B cell (primary cell): ENCODE data around the gene RABGAP1L. TPM values are rescaled to one million over a fixed set of nuclear protein-coding genes. Genes with fewer than 3 reads are reported as not detected.

ENCODE experiments used
- ATAC-seq: fragments of 200-7000 bp; cut with Tn5 transposase; one replicate; pipeline ENCODE4 v1.10.0; 2021; ENCODE audit warnings: low read depth, mild to moderate bottlenecking, moderate number of reproducible peaks, moderate library complexity
- CTCF ChIA-PET: fragments of 350-600 bp; sonication (Branson Sonifier 250); formaldehyde crosslinking; loops from one replicate; lab custom pipeline; 2021; ENCODE audit warnings: antibody characterized with exemption, inconsistent platforms; lab: Charles Lee
- POLR2A ChIA-PET: fragments of 350-600 bp; sonication (Branson Sonifier 250); formaldehyde crosslinking; loops from one replicate; lab custom pipeline; 2021; ENCODE audit warnings: antibody characterized with exemption; lab: Charles Lee
- DNase-seq: peaks from one replicate; pipeline ENCODE4 v3.0.0; 2013
- H2AFZ ChIP-seq: 2 replicates; pipeline ENCODE4 v1.6.1; 2012; ENCODE audit warnings: mild to moderate bottlenecking, low read depth, low read length; ENCODE audit not compliant: insufficient read depth, poor library complexity, severe bottlenecking
- H3K27ac ChIP-seq, 2 donors: 1 replicate in 1 of 2; 2 replicates in 1 of 2; pipeline ENCODE4 v1.5.1; 2012 to 2013; ENCODE audit warnings: low read length in 2 of 2, mild to moderate bottlenecking in 2 of 2, moderate library complexity in 1 of 2
- H3K27me3 ChIP-seq, 4 experiments: fragments of 200-600 bp in 1 of 4; sonication (generic) in 1 of 4; replicated peaks in 1 of 4; 1 replicate in 2 of 4; 2 replicates in 2 of 4; pipeline versions ENCODE4 v1.6.1 to v1.7.0; 2013 to 2016; ENCODE audit warnings: low read length in 3 of 4, mild to moderate bottlenecking in 2 of 4, mixed read lengths in 1 of 4, moderate library complexity in 1 of 4; ENCODE audit not compliant: insufficient read depth in 4 of 4, control insufficient read depth in 3 of 4; ENCODE audit errors: control extremely low read depth in 1 of 4
- H3K36me3 ChIP-seq, 2 experiments: replicated peaks in 1 of 2; 1 replicate in 1 of 2; 2 replicates in 1 of 2; pipeline versions ENCODE4 v1.6.1 to v1.7.1; 2013; ENCODE audit warnings: low read length in 1 of 2; ENCODE audit not compliant: insufficient read depth in 2 of 2, control insufficient read depth in 1 of 2; ENCODE audit errors: control extremely low read depth in 1 of 2, extremely low read depth in 1 of 2
- H3K4me1 ChIP-seq, 2 donors: fragments of 200-600 bp in 1 of 2; sonication (generic) in 1 of 2; 1 replicate in 1 of 2; 2 replicates in 1 of 2; pipeline versions ENCODE4 v1.5.1 to v1.6.1; 2013 to 2017; ENCODE audit warnings: low read length in 2 of 2; ENCODE audit not compliant: control insufficient read depth in 2 of 2, insufficient read depth in 2 of 2
- H3K4me2 ChIP-seq: replicated peaks from 2 replicates; pipeline ENCODE3; 2012; ENCODE audit warnings: mild to moderate bottlenecking, low read depth, low read length; ENCODE audit not compliant: poor library complexity, severe bottlenecking
- H3K4me3 ChIP-seq, 5 experiments: fragments of 200-600 bp in 1 of 5; sonication (generic) in 1 of 5; 1 replicate in 3 of 5; 2 replicates in 2 of 5; pipeline versions ENCODE4 v1.5.1 to v1.7.0; 2011 to 2016; ENCODE audit warnings: low read length in 4 of 5, mild to moderate bottlenecking in 4 of 5, low read depth in 2 of 5, control low read depth in 1 of 5, moderate library complexity in 1 of 5; ENCODE audit not compliant: insufficient read depth in 1 of 5; ENCODE audit errors: control extremely low read depth in 1 of 5, extremely low read depth in 1 of 5
- H3K79me2 ChIP-seq: fragments of 200-600 bp; sonication (generic); one replicate; pipeline ENCODE4 v1.6.0; 2016; ENCODE audit warnings: low read length; ENCODE audit not compliant: control insufficient read depth, insufficient read depth
- H3K9ac ChIP-seq: fragments of 200-600 bp; sonication (generic); 2 replicates; pipeline ENCODE4 v1.6.1; 2017; ENCODE audit warnings: mild to moderate bottlenecking, low read length, moderate library complexity
- H3K9me3 ChIP-seq, 3 donors: one replicate each; pipeline versions ENCODE4 v1.6.1 to v1.7.1; 2013; ENCODE audit warnings: low read length in 2 of 3; ENCODE audit not compliant: control insufficient read depth in 2 of 3, insufficient read depth in 1 of 3; ENCODE audit errors: control extremely low read depth in 1 of 3
- H4K20me1 ChIP-seq: 2 replicates; pipeline ENCODE4 v1.6.0; 2012; ENCODE audit warnings: mild to moderate bottlenecking, low read length; ENCODE audit not compliant: insufficient read depth, control insufficient read depth, poor library complexity, severe bottlenecking
- H3K27ac Mint-ChIP-seq: one replicate; pipeline ENCODE4 v1.8.0; 2021; ENCODE audit warnings: mixed read lengths
- H3K27me3 Mint-ChIP-seq: one replicate; pipeline ENCODE4 v1.8.0; 2021; ENCODE audit warnings: mixed read lengths
- H3K4me1 Mint-ChIP-seq: one replicate; pipeline ENCODE4 v1.8.0; 2021; ENCODE audit warnings: mixed read lengths
- H3K4me3 Mint-ChIP-seq: one replicate; pipeline ENCODE4 v1.8.0; 2021; ENCODE audit warnings: mixed read lengths
- H3K9me3 Mint-ChIP-seq: one replicate; pipeline ENCODE4 v1.8.0; 2022; ENCODE audit warnings: mixed read lengths; ENCODE audit not compliant: insufficient read depth
- EZH2 ChIP-seq: IDR thresholded peaks from 2 replicates; pipeline ENCODE4 v1.6.1; 2012; ENCODE audit warnings: borderline replicate concordance, low read depth, mild to moderate bottlenecking, moderate library complexity, low read length; ENCODE audit not compliant: insufficient read depth, poor library complexity, severe bottlenecking
- WGBS: methylation state at CpG from one replicate; pipeline ENCODE4 v1.1.5; 2013; ENCODE audit warnings: missing lambda C conversion rate; ENCODE audit not compliant: insufficient coverage; 5-methylcytosine and 5-hydroxymethylcytosine counted together
- intact Hi-C: fragments of 100-400 bp; cut with micrococcal nuclease; formaldehyde crosslinking; loops from one replicate; pipeline ENCODE4 v1.10.0; 2022
- polyA plus RNA-seq: library from polyadenylated mRNA; depleted of rRNA; stranded (reverse); fragments of >200 nt; gene quantifications from 2 replicates; pipeline ENCODE4 v1.2.3, GENCODE V29; 2012
- total RNA-seq, 2 donors: library from RNA; stranded (reverse); fragments of 120-200 nt in 1 of 2; gene quantifications; 1 replicate in 1 of 2; 2 replicates in 1 of 2; pipeline versions ENCODE4 v1.2.3 to v1.2.4, GENCODE V29; 2013 to 2022
- TF ChIP-seq, protein P1 (sequence below): fragments of 200-600 bp; IDR thresholded peaks from one replicate; pipeline ENCODE4 v1.8.0; 2022; ENCODE audit warnings: antibody characterized with exemption, mild to moderate bottlenecking

RABGAP1L gene
- total and polyA plus RNA-seq, 2 donors (not counting 1 experiment from before 2014, with no cell fraction given), result 34.9 to 159 TPM

DNA sequence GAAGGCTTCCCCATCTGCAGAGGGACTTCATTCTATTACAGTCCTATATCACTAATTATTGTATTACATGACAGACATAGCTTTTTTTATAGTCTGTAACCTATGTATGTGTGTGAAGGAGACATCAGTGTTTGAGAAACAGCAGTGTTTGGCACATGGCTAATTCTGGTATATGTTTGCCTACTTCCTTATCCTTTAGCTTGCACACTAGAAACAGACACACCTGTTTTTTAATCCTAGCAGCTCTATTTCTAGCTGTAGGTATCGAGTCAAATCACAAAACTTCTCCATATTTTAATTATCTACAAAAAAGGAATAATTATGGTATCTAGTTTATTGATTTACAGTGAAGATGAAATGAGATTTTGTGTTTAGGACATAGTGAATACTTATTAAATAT is 711.0 kb downstream of the RABGAP1L start:
- H3K4me3 ChIP-seq, result no peak overlapping the region
- no peak for TF ChIP-seq EZH2
- TF ChIP-seq, protein P1, sequence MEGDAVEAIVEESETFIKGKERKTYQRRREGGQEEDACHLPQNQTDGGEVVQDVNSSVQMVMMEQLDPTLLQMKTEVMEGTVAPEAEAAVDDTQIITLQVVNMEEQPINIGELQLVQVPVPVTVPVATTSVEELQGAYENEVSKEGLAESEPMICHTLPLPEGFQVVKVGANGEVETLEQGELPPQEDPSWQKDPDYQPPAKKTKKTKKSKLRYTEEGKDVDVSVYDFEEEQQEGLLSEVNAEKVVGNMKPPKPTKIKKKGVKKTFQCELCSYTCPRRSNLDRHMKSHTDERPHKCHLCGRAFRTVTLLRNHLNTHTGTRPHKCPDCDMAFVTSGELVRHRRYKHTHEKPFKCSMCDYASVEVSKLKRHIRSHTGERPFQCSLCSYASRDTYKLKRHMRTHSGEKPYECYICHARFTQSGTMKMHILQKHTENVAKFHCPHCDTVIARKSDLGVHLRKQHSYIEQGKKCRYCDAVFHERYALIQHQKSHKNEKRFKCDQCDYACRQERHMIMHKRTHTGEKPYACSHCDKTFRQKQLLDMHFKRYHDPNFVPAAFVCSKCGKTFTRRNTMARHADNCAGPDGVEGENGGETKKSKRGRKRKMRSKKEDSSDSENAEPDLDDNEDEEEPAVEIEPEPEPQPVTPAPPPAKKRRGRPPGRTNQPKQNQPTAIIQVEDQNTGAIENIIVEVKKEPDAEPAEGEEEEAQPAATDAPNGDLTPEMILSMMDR, result no peak
- no peaks in the 10 kb centered on the region for H3K36me3 ChIP-seq
- H3K79me2 ChIP-seq, result no peaks in the 10 kb centered on the region
- Mint-ChIP-seq H3K9me3 (no peaks in the 10 kb centered on the region), H3K27me3 (no peaks in the 10 kb centered on the region), H3K27ac (peak overlapping the region; percentile 39), H3K4me3 (no peak overlapping the region), H3K4me1 (peaks cover 47% of the 10 kb centered on the region)
- no CpG with 5 or more reads among the region's 1 CpG for WGBS
- H3K9me3 ChIP-seq, result peaks cover 0 to 2% (median 0%) of the 10 kb centered on the region in 3 donors
- H3K27me3 ChIP-seq, result no peaks in the 10 kb centered on the region
- ChIA-PET POLR2A (interaction anchor here (1.8 kb wide), 1 partner anchor 129 kb away, joined by 5 read pairs; the partner anchor contains the start of gene CACYBP), CTCF (interaction anchor here (0.7 to 1.2 kb wide), 3 partner anchors 8 to 101 kb away, joined by 3 read pairs; no protein-coding TSS in a partner anchor)
- ATAC-seq (no peak), DNase-seq (no peak)
- peak overlapping the region; percentile 14 for H3K4me2 ChIP-seq
- H3K4me1 ChIP-seq, result peaks cover 20 to 28% of the 10 kb centered on the region in 2 donors
- no peak overlapping the region for H2AFZ ChIP-seq
- H3K9ac ChIP-seq, result no peak overlapping the region
- no peaks in the 10 kb centered on the region for H4K20me1 ChIP-seq
- H3K27ac ChIP-seq, result peak overlapping the region in 1 of 2 donors; percentile 21
- intact Hi-C loops, result loop anchor here (5.0 kb wide), 4 partner anchors 42 to 82 kb away; no protein-coding TSS in a partner anchor

DNA sequence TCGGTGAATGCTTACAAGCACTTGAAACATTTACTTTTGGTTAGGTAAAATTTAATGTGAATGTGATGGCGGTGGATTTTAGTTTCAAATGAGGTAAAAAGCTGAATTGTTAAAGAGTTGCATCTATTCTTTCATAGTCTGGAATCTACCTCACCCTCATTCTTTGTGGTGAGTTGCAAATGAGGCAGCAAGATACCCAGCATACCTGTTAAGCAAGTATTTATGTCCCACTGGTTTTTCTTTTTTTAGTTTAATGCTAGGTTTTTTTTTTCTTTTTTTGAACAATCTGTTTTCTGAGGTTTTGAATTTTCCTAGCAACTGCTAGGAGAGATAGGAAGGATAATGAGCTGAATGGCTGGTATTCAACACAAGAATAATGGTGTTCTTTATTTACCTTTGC is 712.6 kb downstream of the RABGAP1L start:
- peak overlapping the region; percentile 62 for H3K27ac Mint-ChIP-seq
- no peaks in the 10 kb centered on the region for H4K20me1 ChIP-seq
- peaks cover 0 to 2% (median 0%) of the 10 kb centered on the region in 3 donors for H3K9me3 ChIP-seq
- TF ChIP-seq EZH2, result no peak
- TF ChIP-seq, protein P1, result no peak
- no peak overlapping the region for H2AFZ ChIP-seq
- no peak overlapping the region for H3K4me2 ChIP-seq
- ChIA-PET CTCF (interaction anchor here (0.7 kb wide), 1 partner anchor 609 kb away, joined by 5 read pairs; no protein-coding TSS in a partner anchor), POLR2A (interaction anchor here (1.8 kb wide), 1 partner anchor 127 kb away, joined by 5 read pairs; the partner anchor contains the start of gene CACYBP)
- no peaks in the 10 kb centered on the region for H3K9me3 Mint-ChIP-seq
- intact Hi-C loops, result loop anchor here (5.0 kb wide), 4 partner anchors 40 to 80 kb away; no protein-coding TSS in a partner anchor
- no peaks in the 10 kb centered on the region for H3K36me3 ChIP-seq
- WGBS, result no CpG with 5 or more reads among the region's 2 CpGs
- H3K79me2 ChIP-seq, result no peaks in the 10 kb centered on the region
- ATAC-seq (no peak), DNase-seq (no peak)
- peaks cover 50% of the 10 kb centered on the region for H3K4me1 Mint-ChIP-seq
- no peak overlapping the region for H3K4me3 ChIP-seq
- peaks cover 20 to 31% of the 10 kb centered on the region in 2 donors for H3K4me1 ChIP-seq
- H3K27ac ChIP-seq, result peak overlapping the region in 1 of 2 donors; percentile 27
- H3K27me3 Mint-ChIP-seq, result no peaks in the 10 kb centered on the region
- peak overlapping the region; percentile 10 for H3K4me3 Mint-ChIP-seq
- no peaks in the 10 kb centered on the region for H3K27me3 ChIP-seq
- H3K9ac ChIP-seq, result no peak overlapping the region
